Stimulated activated CD8-positive, alpha-beta memory T cell treated with anti-CD3 and anti-CD28 coated beads, Interleukin-2, amount 100 ng/mL, for 48 hours (primary cell): ENCODE results near the gene VWA2.

Experiments
- DNase-seq, 2 donors: peaks; one replicate each; pipeline ENCODE4 v3.0.0-alpha.2; 2020; ENCODE audit warnings: low read depth in 2 of 2

The VWA2 gene

GRCh38 chr10:114297136-114297705 lies 58.2 kb downstream of the VWA2 start:
- DNase-seq: no peak

- no peak for DNase-seq
These were observed 61.1 kb downstream of the VWA2 start for GRCh38 chr10:114300036-114300645.

DNA sequence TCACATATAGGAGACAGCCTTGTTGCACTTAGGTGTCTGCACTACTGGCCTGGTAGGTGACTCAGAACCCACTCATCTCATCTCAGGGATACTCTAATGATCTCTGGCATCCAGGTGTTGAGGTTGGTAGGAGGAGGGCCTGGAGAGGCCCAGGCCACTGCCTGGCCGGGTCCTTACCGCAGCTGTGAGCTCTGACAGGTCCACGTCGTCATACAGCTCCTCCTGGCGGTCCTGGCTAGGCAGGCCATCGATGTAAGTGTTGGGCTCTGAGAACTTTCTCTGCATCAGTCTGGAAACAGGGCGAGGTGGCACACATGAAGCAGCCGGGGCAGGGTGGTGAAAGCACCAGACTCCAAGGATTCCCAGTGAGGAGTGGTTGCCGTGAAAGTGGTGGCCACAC lies 62.1 kb downstream of the VWA2 start:
- DNase-seq: no peak

- DNase-seq: no peak
These were observed 63.1 kb downstream of the VWA2 start for GRCh38 chr10:114301951-114302710.

DNA sequence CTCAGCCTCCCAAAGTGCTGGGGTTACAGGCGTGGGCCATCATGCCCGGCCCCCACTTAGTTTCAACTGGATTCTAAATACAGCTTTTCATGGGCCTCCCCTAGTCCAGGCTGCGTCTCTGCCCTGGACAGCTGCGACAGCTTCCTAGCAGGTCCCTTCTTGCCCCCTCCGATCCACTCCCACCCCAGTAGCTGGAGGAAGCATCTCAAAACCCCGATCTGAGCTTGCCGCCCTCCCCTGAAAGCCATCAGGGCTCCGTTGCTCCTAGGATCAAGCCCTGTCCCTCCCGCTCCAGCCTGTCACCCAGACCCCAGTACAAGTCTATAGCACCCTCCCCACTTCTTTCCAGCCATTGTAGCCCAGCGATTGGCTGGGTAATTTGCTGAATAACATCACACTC lies 64.5 kb downstream of the VWA2 start:
- no peak for DNase-seq

DNA sequence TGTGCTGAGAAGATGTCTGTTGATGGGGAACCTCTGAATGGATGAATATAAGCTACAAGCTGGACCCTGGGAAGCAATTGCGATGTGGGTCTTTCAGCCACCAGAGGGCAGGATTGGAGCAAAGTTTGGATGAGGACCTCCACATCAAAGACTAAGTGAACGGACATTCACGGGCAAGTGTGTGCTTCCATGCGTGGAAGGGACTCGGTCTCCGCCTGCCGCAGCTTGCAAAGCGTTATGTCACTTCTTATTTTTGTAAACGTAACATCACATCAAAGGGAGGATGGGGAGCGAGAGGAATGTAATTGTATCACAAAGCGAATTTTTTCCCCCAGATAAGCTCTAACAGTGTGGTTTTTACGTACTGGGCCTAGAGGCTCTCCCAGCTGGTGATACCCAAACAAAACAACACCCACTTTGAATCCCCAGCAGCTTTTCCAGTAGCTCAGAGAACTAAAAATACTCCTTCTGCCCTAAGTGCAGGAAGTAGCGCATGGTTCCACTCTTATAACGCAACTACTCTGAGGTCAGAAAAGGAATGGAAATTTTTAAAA lies 65.0 kb downstream of the VWA2 start:
- DNase-seq: peak; percentile 59 to 66

DNA sequence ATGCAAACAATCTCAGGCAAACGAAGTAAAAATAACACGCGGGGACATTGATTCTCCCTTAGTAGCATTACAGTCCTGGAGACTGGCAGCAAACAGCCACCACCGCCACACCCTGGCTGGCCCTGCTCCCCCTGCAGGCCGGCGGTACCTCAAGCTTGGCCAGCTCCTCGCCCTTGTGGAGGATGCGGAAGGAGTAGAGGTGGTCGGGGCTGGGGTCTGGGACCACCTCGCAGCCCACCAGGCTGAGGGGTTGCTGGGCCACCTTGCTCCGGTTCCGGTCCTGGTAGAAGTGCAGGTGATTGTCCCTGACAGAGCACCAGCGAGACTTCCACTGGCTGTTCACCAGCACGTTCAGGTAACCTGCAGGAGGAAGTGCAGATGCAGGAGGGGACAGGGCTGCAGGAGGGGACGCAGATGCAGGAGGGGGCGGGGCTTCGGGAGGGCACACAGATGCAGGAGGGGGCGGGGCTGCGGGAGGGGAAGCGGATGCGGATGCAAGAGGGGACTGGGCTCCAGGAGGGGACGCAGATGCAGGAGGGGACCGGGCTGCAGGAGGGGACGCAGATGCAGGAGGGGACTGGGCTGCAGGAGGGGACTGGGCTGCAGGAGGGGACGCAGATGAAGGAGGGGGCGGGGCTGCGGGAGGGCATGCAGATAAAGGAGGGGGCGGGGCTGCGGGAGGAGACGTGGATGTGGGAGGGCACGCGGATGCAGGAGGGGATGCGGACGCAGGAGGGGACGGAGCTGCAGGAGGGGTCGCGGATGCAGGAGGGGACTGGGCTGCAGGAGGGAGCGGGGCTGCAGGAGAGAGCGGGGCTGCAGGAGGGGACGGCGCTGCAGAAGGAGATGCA lies 65.7 kb downstream of the VWA2 start:
- peak; percentile 55 to 65 for DNase-seq

GRCh38 chr10:114305521-114305925 lies 66.5 kb downstream of the VWA2 start:
- DNase-seq: no peak

DNA sequence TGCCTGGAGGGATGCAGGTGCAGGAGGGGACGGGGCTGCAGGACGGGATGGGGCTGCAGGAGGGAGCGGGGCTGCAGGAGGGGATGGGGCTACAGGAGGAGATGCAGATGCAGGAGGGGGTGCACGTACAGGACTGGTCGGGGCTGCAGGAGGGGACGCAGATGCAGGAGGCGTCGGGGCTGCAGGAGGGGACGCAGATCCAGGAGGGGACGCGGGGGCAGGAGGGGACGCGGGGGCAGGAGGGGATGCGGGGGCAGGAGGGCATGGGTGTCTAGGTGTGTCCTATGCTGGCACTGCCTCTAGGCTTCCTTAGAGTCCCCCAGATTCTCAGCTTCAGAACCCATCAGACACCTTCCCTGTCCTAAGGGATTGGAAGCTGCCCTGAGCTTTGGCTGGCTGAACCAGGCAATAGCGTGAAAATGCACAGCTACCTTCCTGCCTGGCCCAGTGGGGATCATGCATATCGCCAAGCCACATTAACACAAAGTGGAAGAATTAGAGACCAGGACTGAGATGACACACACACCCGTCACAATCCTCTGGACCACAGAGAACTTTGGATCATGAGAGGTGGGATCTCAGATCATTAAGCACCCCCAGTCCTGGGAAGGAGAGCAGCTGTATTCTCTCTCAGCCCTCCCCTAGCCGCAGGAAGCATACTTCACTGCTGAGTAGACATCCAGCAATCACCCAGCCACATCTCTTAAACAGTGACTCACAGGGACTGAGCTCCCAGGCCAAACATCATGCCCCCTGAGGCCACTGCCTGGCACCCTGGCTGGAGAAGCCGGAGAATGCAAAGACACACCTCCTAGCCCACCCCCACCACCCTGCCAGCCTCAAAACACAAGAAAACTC lies 67.3 kb downstream of the VWA2 start:
- no peak for DNase-seq

GRCh38 chr10:114307731-114308130 lies 68.7 kb downstream of the VWA2 start:
- no peak for DNase-seq

DNA sequence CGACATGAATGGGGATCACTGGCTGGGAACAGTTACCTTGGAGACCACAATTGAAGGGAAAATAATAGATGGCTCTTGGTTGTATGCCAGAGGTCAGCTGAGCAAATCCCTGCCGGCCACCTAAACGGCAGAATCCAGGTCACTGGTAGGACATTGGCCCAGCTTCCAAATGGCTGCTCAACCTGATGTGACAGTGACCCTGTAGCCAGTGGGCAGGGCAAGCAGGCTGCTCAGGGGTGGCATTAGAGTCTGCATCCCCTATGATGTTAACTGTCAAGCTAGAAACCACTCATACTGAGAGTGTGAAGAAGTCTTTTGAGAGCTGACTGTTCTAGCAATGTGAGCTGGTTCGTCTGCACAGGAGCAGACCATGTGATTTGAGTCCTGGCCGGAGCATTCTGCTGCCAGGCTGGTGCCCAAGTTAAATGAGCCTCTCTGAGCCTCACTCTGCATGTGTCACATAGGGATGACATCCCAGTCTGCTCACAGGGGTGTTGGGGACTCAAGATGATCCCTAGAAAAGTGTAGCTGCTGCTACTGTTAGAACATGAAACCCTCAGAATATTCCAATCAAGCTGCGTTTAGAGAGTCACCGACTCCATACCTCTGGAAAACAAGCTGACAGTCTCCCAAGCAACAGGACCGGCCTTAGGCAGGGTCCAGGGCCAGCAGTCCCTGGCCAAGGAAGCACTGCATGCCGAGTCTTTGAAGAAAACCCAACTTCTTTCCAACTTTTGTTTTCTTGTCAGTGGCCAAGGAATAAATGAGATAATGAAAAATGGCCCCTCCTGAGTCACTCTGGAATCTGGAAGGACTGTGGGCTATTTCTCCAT lies 69.7 kb downstream of the VWA2 start:
- DNase-seq: no peak

- no peak for DNase-seq
These were observed 70.3 kb downstream of the VWA2 start for GRCh38 chr10:114309364-114309651.

GRCh38 chr10:114310346-114310745 lies 71.3 kb downstream of the VWA2 start:
- no peak for DNase-seq

DNA sequence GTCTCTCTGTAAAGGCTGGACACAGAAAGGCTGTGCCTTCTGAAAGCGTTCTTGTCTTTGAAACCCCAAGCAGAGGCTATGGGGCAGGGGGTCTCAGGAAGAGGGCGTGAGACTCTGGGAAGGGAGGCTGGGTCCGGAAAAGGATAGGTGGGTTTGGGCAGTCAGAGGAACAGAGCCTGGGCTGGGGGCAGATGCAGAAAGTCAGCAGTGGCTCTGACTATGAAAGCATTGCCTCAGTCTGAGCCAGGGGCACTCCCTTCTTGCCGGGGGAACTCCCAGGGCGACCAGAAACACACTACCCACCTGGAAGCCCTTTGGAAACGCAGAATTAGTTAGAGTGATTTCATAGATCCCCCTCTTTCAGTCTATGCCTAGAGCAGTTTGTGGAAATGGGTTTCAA lies 72.0 kb downstream of the VWA2 start:
- DNase-seq: no peak

GRCh38 chr10:114311496-114312209 lies 72.6 kb downstream of the VWA2 start:
- DNase-seq: no peak

GRCh38 chr10:114313139-114313538 lies 74.1 kb downstream of the VWA2 start:
- DNase-seq: no peak

DNA sequence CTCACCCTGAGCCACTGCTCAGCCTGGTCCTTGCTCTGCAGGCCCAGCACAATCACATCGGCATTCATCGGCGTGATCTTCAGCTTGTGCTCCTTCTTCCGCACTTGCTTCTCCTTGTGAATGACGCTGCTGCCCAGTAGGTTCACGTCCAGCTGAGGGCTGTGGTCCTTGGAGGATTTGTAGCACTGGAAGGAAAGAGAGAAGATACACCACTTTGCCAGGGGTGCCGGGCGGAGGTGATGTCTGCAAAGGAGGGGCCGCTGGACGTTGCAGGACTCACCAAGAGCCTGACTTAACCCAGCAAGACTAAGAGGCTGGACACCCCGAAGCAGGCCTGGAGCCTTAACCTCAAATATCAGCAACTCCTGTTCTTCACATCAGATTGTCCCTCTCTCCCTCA lies 74.8 kb downstream of the VWA2 start:
- no peak for DNase-seq

- DNase-seq: no peak
These were observed 76.7 kb downstream of the VWA2 start for GRCh38 chr10:114315566-114316420.

- DNase-seq: no peak
These were observed 77.7 kb downstream of the VWA2 start for GRCh38 chr10:114316744-114317143.
